Ramos (cell line): ENCODE measurements around the gene ANKRD52.

Experiments used
- in situ Hi-C: fragments of 300-500 bp; cut with MboI; formaldehyde crosslinking; loops from one replicate; pipeline ENCODE4 v1.14.3; 2022; ENCODE audit warnings: low sequenced_read_pairs; ENCODE audit not compliant: unreplicated experiment

The ANKRD52 gene

GRCh38 chr12:56188131-56188777 is 69.9 kb downstream of the ANKRD52 start:
- in situ Hi-C loops = loop anchor here (5.0 kb wide), 1 partner anchor 61 kb away; the partner anchor contains the start of gene ESYT1
